GM06990 (cell line): ENCODE measurements around the gene PEPD.
"Not testable (repeated sequence)": the region's sequence is repeated elsewhere in the genome, so short reads cannot be mapped to it uniquely, and the experiment has no call there.

Experiments used
- DNase-seq: peaks from one replicate; pipeline ENCODE4 v3.0.0-alpha.2; 2011; ENCODE audit not compliant: insufficient read length; ENCODE audit errors: extremely low read depth
- H3K27me3 ChIP-seq: replicated peaks from 2 replicates; pipeline ENCODE4 v1.6.0; 2011; ENCODE audit warnings: low read length; ENCODE audit not compliant: control insufficient read depth, insufficient read depth
- H3K36me3 ChIP-seq: 2 replicates; pipeline ENCODE4 v1.5.1; 2011; ENCODE audit warnings: low read length; ENCODE audit not compliant: control insufficient read depth, insufficient read depth
- H3K4me3 ChIP-seq: replicated peaks from 2 replicates; pipeline ENCODE4 v1.5.1; 2011; ENCODE audit warnings: low read depth, mild to moderate bottlenecking, control low read depth, low read length
- TF ChIP-seq, protein P1 (sequence below): IDR thresholded peaks from 2 replicates; pipeline ENCODE4 v1.5.1; 2011; ENCODE audit warnings: low read length, control low read depth, mild to moderate bottlenecking, inconsistent platforms; ENCODE audit not compliant: insufficient read depth, poor library complexity, severe bottlenecking

PEPD gene

DNA sequence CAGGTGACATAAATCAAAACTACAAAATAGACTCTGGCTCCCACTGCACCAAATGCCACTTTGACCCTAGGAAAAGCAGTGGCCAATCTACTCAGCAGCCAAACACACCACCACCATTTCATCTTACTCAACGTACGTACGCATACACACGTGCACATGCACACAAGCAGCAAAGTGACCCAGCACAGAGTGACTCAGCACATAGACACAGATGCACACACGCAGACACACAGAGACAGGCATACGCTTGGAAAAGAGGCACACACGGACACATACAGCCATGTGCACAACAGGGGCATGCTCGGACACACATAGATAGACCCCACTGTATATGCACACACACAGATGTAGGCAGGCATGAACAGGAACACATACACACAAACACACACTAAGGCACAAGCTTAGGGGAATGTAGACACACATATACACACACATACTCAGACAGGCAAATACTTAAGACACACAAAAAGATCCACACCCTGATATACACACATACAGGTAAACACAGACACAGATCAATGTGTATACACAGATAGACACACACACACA lies 37.3 kb downstream of the PEPD start:
- TF ChIP-seq, protein P1, sequence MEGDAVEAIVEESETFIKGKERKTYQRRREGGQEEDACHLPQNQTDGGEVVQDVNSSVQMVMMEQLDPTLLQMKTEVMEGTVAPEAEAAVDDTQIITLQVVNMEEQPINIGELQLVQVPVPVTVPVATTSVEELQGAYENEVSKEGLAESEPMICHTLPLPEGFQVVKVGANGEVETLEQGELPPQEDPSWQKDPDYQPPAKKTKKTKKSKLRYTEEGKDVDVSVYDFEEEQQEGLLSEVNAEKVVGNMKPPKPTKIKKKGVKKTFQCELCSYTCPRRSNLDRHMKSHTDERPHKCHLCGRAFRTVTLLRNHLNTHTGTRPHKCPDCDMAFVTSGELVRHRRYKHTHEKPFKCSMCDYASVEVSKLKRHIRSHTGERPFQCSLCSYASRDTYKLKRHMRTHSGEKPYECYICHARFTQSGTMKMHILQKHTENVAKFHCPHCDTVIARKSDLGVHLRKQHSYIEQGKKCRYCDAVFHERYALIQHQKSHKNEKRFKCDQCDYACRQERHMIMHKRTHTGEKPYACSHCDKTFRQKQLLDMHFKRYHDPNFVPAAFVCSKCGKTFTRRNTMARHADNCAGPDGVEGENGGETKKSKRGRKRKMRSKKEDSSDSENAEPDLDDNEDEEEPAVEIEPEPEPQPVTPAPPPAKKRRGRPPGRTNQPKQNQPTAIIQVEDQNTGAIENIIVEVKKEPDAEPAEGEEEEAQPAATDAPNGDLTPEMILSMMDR: no peak
- H3K27me3 ChIP-seq: no peaks in the 10 kb centered on the region
- no peaks in the 10 kb centered on the region for H3K36me3 ChIP-seq
- H3K4me3 ChIP-seq: no peak overlapping the region
- no peak for DNase-seq

DNA sequence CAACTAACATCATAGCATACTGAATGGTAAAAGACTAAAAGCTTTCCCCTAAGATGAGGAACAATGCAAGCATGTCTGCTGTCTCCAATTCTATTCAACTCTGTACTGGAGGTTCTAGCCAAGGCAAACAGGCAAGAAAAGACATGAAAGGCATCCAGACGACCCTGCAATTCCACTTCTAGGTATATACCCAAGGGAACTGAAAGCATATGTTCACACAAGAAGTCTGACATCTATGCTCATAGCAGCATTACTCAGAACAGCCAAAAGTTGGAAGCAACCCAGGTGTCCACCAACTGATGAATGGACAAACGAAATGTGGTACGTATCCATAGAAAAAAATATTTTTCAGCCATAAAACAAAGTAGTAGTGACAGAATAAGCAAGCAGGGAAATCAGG lies 39.1 kb downstream of the PEPD start:
- DNase-seq: no peak
- TF ChIP-seq, protein P1: no peak
- Histone ChIP-seq H3K27me3 (no peaks in the 10 kb centered on the region), H3K36me3 (0 out of 2 replicates have a peak, but pooled peaks cover under 1% of the 10 kb centered on the region), H3K4me3 (no peak overlapping the region)

DNA sequence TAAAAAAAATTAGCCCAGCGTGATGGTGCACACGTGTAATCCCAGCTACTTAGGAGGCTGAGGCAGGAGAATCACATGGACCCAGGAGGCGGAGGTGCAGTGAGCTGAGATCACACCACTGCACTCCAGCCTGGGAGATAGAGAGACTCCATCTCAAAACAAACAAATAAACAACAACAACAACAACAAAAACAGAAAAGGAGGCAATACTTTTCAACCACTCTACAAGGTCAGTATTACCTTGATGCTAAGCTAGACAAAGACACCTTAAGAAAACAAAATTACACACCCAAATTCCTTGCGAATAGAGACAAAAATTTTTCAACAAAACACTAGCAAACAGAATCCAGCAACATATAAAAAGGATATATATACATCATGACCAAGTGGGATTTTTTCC lies 39.7 kb downstream of the PEPD start:
- no peak for DNase-seq
- H3K36me3 ChIP-seq: 0 out of 2 replicates have a peak, but pooled peaks cover 1% of the 10 kb centered on the region
- H3K4me3 ChIP-seq: no peak overlapping the region
- TF ChIP-seq, protein P1: no peak
- H3K27me3 ChIP-seq: no peaks in the 10 kb centered on the region

DNA sequence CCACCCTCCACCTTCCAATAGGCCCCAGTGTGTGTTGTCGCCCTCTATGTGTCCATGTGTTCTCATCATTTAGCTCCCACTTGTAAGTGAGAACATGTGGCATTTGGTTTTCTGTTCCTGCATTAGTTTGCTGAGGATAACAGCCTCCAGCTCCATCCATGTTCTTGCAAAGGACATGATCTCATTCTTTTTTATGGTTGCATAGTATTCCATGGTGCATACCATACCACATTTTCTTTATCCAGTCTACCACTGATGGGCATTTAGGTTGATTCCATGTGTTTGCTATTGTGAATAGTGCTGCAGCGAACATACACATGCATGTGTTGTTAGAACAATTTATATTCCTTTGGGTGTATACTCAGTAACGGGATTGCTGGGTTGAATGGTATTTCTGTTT lies 42.0 kb downstream of the PEPD start:
- not testable (repeated sequence) for DNase-seq, H3K36me3 ChIP-seq, H3K27me3 ChIP-seq, H3K4me3 ChIP-seq

DNA sequence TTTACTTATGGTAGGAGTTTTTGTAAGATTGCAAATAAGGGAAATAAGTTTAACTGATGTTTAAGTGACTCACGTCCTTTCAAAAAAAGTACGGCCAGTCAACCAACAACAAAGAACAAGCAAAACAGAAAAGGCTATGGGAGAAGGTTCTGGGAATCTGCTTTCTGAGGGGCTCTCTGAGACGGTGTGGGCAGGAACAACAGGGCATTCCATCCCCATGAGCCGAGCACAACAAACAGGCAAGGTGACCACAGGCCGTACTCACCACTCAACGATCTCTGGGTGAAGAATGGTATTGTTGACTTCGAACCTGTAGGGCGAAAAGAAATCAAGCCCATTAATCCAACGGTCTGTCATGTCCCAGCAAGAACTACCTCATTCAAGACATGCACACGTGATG lies 43.8 kb downstream of the PEPD start:
- Histone ChIP-seq H3K27me3 (no peaks in the 10 kb centered on the region), H3K4me3 (no peak overlapping the region), H3K36me3 (0 out of 2 replicates have a peak, but pooled peaks cover 1% of the 10 kb centered on the region)
- no peak for DNase-seq
- TF ChIP-seq, protein P1: no peak

DNA sequence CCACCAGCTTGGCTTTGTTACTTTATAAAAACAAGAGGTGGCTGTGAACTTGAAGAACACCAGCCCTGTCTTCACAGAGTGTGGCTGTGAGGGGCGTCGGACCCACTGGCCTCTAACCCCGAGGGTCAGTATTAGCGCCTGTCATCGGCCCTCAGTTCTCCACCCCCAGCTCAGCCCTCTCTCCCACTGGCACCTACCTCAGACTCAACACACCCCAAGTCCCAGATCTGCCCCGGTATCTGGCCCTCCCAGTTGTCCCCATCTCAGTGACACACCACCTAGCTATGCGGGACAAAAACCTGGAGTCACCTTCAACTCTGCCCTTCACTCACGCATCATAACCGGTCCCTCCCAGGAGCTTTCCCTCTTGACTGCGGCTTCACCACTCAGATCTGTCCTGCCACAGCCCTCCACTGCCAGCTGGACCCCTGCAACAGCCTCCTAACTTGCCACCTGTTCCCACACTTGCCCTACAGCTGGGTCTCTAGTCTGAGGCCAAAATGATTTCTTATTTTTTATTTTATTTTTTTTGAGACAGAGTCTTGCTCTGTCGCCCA lies 45.4 kb downstream of the PEPD start:
- no peak overlapping the region for H3K4me3 ChIP-seq
- H3K36me3 ChIP-seq: 0 out of 2 replicates have a peak, but pooled peaks cover 1% of the 10 kb centered on the region
- TF ChIP-seq, protein P1: no peak
- H3K27me3 ChIP-seq: no peaks in the 10 kb centered on the region
- no peak for DNase-seq
